Hematopoietic multipotent progenitor cell treated with erythropoietin and hydrocortisone succinate and interleukin-3 and kit ligand, for 8 days (in vitro differentiated cells): ENCODE results near the gene CPVL.

ENCODE experiments used
- DNase-seq: peaks from one replicate; pipeline ENCODE4 v3.0.0-alpha.2; 2015

CPVL gene

GRCh38 chr7:29146057-29146706 lies at the start of gene CPVL:
CPVL (minus strand) TSS chr7:29146537; CDS start chr7:29121061, 25,476 bp downstream.
- DNase-seq, result peak; percentile 81

GRCh38 chr7:29194594-29195427 lies 48.5 kb upstream of the CPVL start, which contains the start of gene CHN2:
CHN2 (plus strand) TSS chr7:29194775.
- peak; percentile 44 for DNase-seq

GRCh38 chr7:29194206-29194593 lies 47.9 kb upstream of the CPVL start:
- DNase-seq, result no peak

GRCh38 chr7:29193316-29194205 lies 47.2 kb upstream of the CPVL start:
- no peak for DNase-seq

GRCh38 chr7:29192811-29193210 lies 46.5 kb upstream of the CPVL start:
- DNase-seq, result no peak

- DNase-seq, result no peak
These were observed 46.0 kb upstream of the CPVL start for GRCh38 chr7:29192323-29192722.

- no peak for DNase-seq
These were observed 44.2 kb upstream of the CPVL start for GRCh38 chr7:29190349-29191045.

- peak; percentile 54 for DNase-seq
These were observed 43.4 kb upstream of the CPVL start for GRCh38 chr7:29189743-29190201.

- no peak for DNase-seq
These were observed 39.3 kb upstream of the CPVL start for GRCh38 chr7:29185613-29186012.

GRCh38 chr7:29184599-29184998 lies 38.3 kb upstream of the CPVL start:
- DNase-seq, result no peak

- no peak for DNase-seq
These were observed 32.8 kb upstream of the CPVL start for GRCh38 chr7:29179115-29179514.

GRCh38 chr7:29177963-29178600 lies 31.7 kb upstream of the CPVL start:
- DNase-seq, result peak; percentile 17

- DNase-seq, result no peak
These were observed 27.1 kb upstream of the CPVL start for GRCh38 chr7:29173458-29173857.

GRCh38 chr7:29170781-29171180 lies 24.4 kb upstream of the CPVL start:
- DNase-seq, result no peak

GRCh38 chr7:29167721-29168120 lies 21.4 kb upstream of the CPVL start:
- no peak for DNase-seq

GRCh38 chr7:29163854-29164253 lies 17.5 kb upstream of the CPVL start:
- no peak for DNase-seq

- no peak for DNase-seq
These were observed 16.2 kb upstream of the CPVL start for GRCh38 chr7:29162577-29162976.

GRCh38 chr7:29161231-29161630 lies 14.9 kb upstream of the CPVL start:
- DNase-seq, result peak; percentile 65

GRCh38 chr7:29160080-29160479 lies 13.7 kb upstream of the CPVL start:
- no peak for DNase-seq

GRCh38 chr7:29158795-29159423 lies 12.6 kb upstream of the CPVL start:
- peak; percentile 45 for DNase-seq

- DNase-seq, result no peak
These were observed 10.6 kb upstream of the CPVL start for GRCh38 chr7:29156907-29157452.
